ENCODE measurements around the gene ARMCX2. TPM values are rescaled to one million over a fixed set of nuclear protein-coding genes. Genes with fewer than 3 reads are reported as not detected.

ARMCX2 gene
- total and polyA plus RNA-seq, 10 of the 15 experiments (the other 5 are each of a cell fraction or from before 2014, with no cell fraction given), result 0.26 to 25.5 (median 11.6) TPM

- no TSS peak for BruUV-seq (replicated peaks)
- H3K27me3 ChIP-seq (replicated peaks in 1 of 2; ENCODE audit: control insufficient read depth in 2 of 2, insufficient read depth in 2 of 2, low read length in 1 of 2), result no peaks in the 10 kb centered on the region
- H2AFZ ChIP-seq (ENCODE audit: control insufficient read depth, low read depth, low read length), result no peak overlapping the region
- no peaks in the 10 kb centered on the region for H3K36me3 ChIP-seq (ENCODE audit: control insufficient read depth in 2 of 2, insufficient read depth in 2 of 2, low read length in 1 of 2)
- intact Hi-C loops (cut with micrococcal nuclease; ENCODE audit: unreplicated experiment) (no loop called here), in situ Hi-C loops (cut with MboI) (no loop called here)
- no peak overlapping the region for H3K4me3 ChIP-seq
- no peak for ATAC-seq
- no peaks in the 10 kb centered on the region for H3K9me3 ChIP-seq (replicated peaks; ENCODE audit: control insufficient read depth, insufficient read depth, low read length)
- POLR2A ChIA-PET, result no interaction called here
- H3K4me2 ChIP-seq (ENCODE audit: control insufficient read depth, insufficient read depth), result no peak overlapping the region
- no peak overlapping the region for H3K9ac ChIP-seq (ENCODE audit: control insufficient read depth, insufficient read depth, low read length)
- no peaks in the 10 kb centered on the region for H4K20me1 ChIP-seq (ENCODE audit: control insufficient read depth, insufficient read depth)
- H3K79me2 ChIP-seq (ENCODE audit: control insufficient read depth, insufficient read depth, low read length), result no peaks in the 10 kb centered on the region
- FAIRE-seq, result no peak
- RAD21 ChIA-PET (ENCODE audit: unreplicated experiment), result no interaction called here
- H3K4me1 ChIP-seq (ENCODE audit: control insufficient read depth, insufficient read depth, low read length), result no peaks in the 10 kb centered on the region
- no peak overlapping the region for H3K27ac ChIP-seq (ENCODE audit: control insufficient read depth, insufficient read depth)
- no peak for DNase-seq (ENCODE audit: low read depth, low spot score)
- 38% methylated on average over 1 of the region's 1 CpG for WGBS (ENCODE audit: insufficient coverage, insufficient replicate concordance, low lambda C conversion rate, missing lambda C conversion rate)
- SMC1A ChIA-PET (ENCODE audit: uncharacterized antibody, unreplicated experiment), result interaction anchor here (1.7 kb wide), 1 partner anchor 8 kb away, joined by 7 read pairs; no protein-coding TSS in a partner anchor
- CTCF ChIA-PET, result no interaction called here
- TF ChIP-seq MEF2B (IDR thresholded peaks at IDR 0.05; ENCODE audit: partially characterized antibody, poor library complexity, severe bottlenecking) (no peak), DPF2 (IDR thresholded peaks at IDR 0.05) (no peak), GATAD2B (conservative IDR thresholded peaks at IDR 0.05; ENCODE audit: low read depth) (no peak), FOXM1 (IDR thresholded peaks at IDR 0.05; ENCODE audit: low read depth, low read length) (no peak), ETV6 (conservative IDR thresholded peaks at IDR 0.05 in 1 of 2, IDR thresholded peaks at IDR 0.05 in 1 of 2; ENCODE audit: borderline replicate concordance in 1 of 2, low read depth in 1 of 2) (no peak), GABPA (IDR thresholded peaks at IDR 0.05; ENCODE audit: low read depth) (no peak), RFX5 (IDR thresholded peaks at IDR 0.05; ENCODE audit: low read depth, low read length) (no peak), BCLAF1 (IDR thresholded peaks at IDR 0.05) (no peak), HSF1 (IDR thresholded peaks at IDR 0.05; ENCODE audit: low read depth, low read length) (no peak), TAF1 (IDR thresholded peaks at IDR 0.05; ENCODE audit: borderline replicate concordance, low read depth, low read length) (no peak), TARDBP (IDR thresholded peaks at IDR 0.05; ENCODE audit: borderline replicate concordance) (no peak), E4F1 (IDR thresholded peaks at IDR 0.05; ENCODE audit: borderline replicate concordance, partially characterized antibody) (no peak), WRNIP1 (IDR thresholded peaks at IDR 0.05; ENCODE audit: borderline replicate concordance, low read depth, low read length) (no peak), BMI1 (IDR thresholded peaks at IDR 0.05; ENCODE audit: borderline replicate concordance) (no peak)
These were observed 32.2 kb upstream of the ARMCX2 start for GRCh38 chrX:101691835-101692234.
